ENCODE results near the gene AP5Z1. TPM values are rescaled to one million over a fixed set of nuclear protein-coding genes. Genes with fewer than 3 reads are reported as not detected.
A peak's percentile ranks its signal among the peaks of the same experiment; 100 is the strongest.

Gene AP5Z1
- total RNA-seq, 1 experiment from 2014 or later, result 38.3 TPM

- whole genome bisulfite sequencing (ENCODE audit: extremely low coverage, insufficient read length, low lambda C conversion rate), result no CpG with 5 or more reads among the region's 21 CpGs
- Mint-ChIP-seq H3K27ac (peak overlapping the region in 1 of 3 experiments; percentile 76; a peak in 1 of 7 replicates), H3K9me3 (no peaks in the 10 kb centered on the region)
Measured at GRCh38 chr7:4838626-4839334, 63.4 kb downstream of the AP5Z1 start.

More at GRCh38 chr7:4838626-4839334, 63.4 kb downstream of the AP5Z1 start:
- no peak overlapping the region for H3K18ac ChIP-seq (ENCODE audit: insufficient read length, low read depth, low read length)
- H3K56ac ChIP-seq (ENCODE audit: insufficient read length, low read depth, low read length), result no peak overlapping the region
- H3T11ph ChIP-seq (ENCODE audit: low read length), result no peak overlapping the region
- no peaks in the 10 kb centered on the region for H3K23me2 ChIP-seq (ENCODE audit: insufficient read length, low read depth, low read length, poor library complexity, severe bottlenecking)
- no peak overlapping the region for H3K14ac ChIP-seq (ENCODE audit: insufficient read depth, low read length)
- H2BK12ac ChIP-seq (ENCODE audit: insufficient read length, low read depth, low read length), result no peak overlapping the region
- H2BK20ac ChIP-seq (ENCODE audit: low read depth, low read length, poor library complexity, severe bottlenecking), result no peak overlapping the region
- no peaks in the 10 kb centered on the region for H3K9me3 ChIP-seq (ENCODE audit: control insufficient read depth, low read depth, low read length)
- no peaks in the 10 kb centered on the region for H3K36me3 Mint-ChIP-seq (ENCODE audit: insufficient read depth in 1 of 3, low read depth in 3 of 3)
- H3K27me3 Mint-ChIP-seq (ENCODE audit: low read depth), result no peaks in the 10 kb centered on the region; the same call in 1 of the 2 replicates
- no peaks in the 10 kb centered on the region for H3K79me1 ChIP-seq (ENCODE audit: insufficient read depth, low read depth, low read length, poor library complexity, severe bottlenecking)
- H3K4me2 ChIP-seq (ENCODE audit: insufficient read depth, insufficient read length, low read length), result no peak overlapping the region
- no peak overlapping the region for H3K4ac ChIP-seq (ENCODE audit: low read depth, low read length)
- no peak overlapping the region for H3K27ac ChIP-seq (ENCODE audit: insufficient read length, low read depth, low read length)
- no peak overlapping the region for H2BK5ac ChIP-seq (ENCODE audit: insufficient read length, low read length)
- H3K27me3 ChIP-seq (ENCODE audit: insufficient read depth, low read length), result no peaks in the 10 kb centered on the region
- no peak for DNase-seq
- no peak overlapping the region for H4K91ac ChIP-seq (ENCODE audit: insufficient read length, low read depth, low read length)
- no peak for TF ChIP-seq CTCF (conservative IDR thresholded peaks at IDR 0.05)
- H4K5ac ChIP-seq (ENCODE audit: insufficient read length, low read depth, low read length), result no peak overlapping the region
- no peak overlapping the region for H4K8ac ChIP-seq (replicated peaks; ENCODE audit: insufficient read length, low read depth, low read length)
- no peaks in the 10 kb centered on the region for H3K79me2 ChIP-seq (ENCODE audit: insufficient read depth, low read length)
- no peak overlapping the region for H2BK15ac ChIP-seq (ENCODE audit: low read depth, low read length)
- peaks cover 0 to 7% of the 10 kb centered on the region in 2 experiments; a peak in 3 of 4 replicates for H3K4me1 Mint-ChIP-seq
- no peak overlapping the region for H3K23ac ChIP-seq (ENCODE audit: insufficient read length, low read depth, low read length)
- H2BK120ac ChIP-seq (ENCODE audit: low read depth, low read length, poor library complexity, severe bottlenecking), result no peak overlapping the region
- H2AFZ ChIP-seq (ENCODE audit: low read length), result no peak overlapping the region
- no peaks in the 10 kb centered on the region for H3K4me1 ChIP-seq (ENCODE audit: insufficient read depth, low read length)
- H4K20me1 ChIP-seq (ENCODE audit: control insufficient read depth, insufficient read depth, insufficient read length), result no peaks in the 10 kb centered on the region
- no peak overlapping the region; a peak in 1 of 5 replicates for H3K4me3 Mint-ChIP-seq
- no peak overlapping the region for H2AK5ac ChIP-seq (ENCODE audit: insufficient read length, low read length)
- H3K9ac ChIP-seq (ENCODE audit: extremely low read depth, insufficient read length, low read length), result no peak overlapping the region

All from H9 (cell line).